Measurements from ENCODE around the gene STN1.
"Not testable (repeated sequence)": the region's sequence is repeated elsewhere in the genome, so short reads cannot be mapped to it uniquely, and the experiment has no call there.

The STN1 gene

GRCh38 chr10:103856797-103857170, 61.2 kb downstream of the STN1 start:
- DNase-seq, result no peak

- DNase-seq, result no peak
Measured at GRCh38 chr10:103855852-103856796, 61.9 kb downstream of the STN1 start.

GRCh38 chr10:103855424-103855823, 62.6 kb downstream of the STN1 start, which contains the start of gene SH3PXD2A:
Gene SH3PXD2A (minus strand): TSS chr10:103855576. CDS start chr10:103855266, 310 bp downstream.
- DNase-seq, result peak; percentile 84

GRCh38 chr10:103854686-103855391, 63.1 kb downstream of the STN1 start:
- DNase-seq, result peak; percentile 65

- DNase-seq, result no peak
Measured at GRCh38 chr10:103854265-103854685, 63.7 kb downstream of the STN1 start.

GRCh38 chr10:103853428-103854264, 64.3 kb downstream of the STN1 start:
- no peak for DNase-seq

GRCh38 chr10:103852856-103853255, 65.1 kb downstream of the STN1 start:
- DNase-seq, result no peak

GRCh38 chr10:103852189-103852711, 65.7 kb downstream of the STN1 start:
- DNase-seq, result peak; percentile 75

- no peak for DNase-seq
Measured at GRCh38 chr10:103851261-103851660, 66.7 kb downstream of the STN1 start.

- DNase-seq, result no peak
Measured at GRCh38 chr10:103850572-103850895, 67.5 kb downstream of the STN1 start.

- no peak for DNase-seq
Measured at GRCh38 chr10:103849880-103850571, 68.0 kb downstream of the STN1 start.

- DNase-seq, result no peak
Measured at GRCh38 chr10:103849212-103849877, 68.6 kb downstream of the STN1 start.

- DNase-seq, result no peak
Measured at GRCh38 chr10:103847909-103848468, 70.0 kb downstream of the STN1 start.

- no peak for DNase-seq
Measured at GRCh38 chr10:103847346-103847745, 70.6 kb downstream of the STN1 start.

GRCh38 chr10:103845972-103846371, 72.0 kb downstream of the STN1 start:
- DNase-seq, result no peak

- not testable (repeated sequence) for DNase-seq
Measured at GRCh38 chr10:103845346-103845745, 72.6 kb downstream of the STN1 start.

GRCh38 chr10:103843854-103844570, 74.0 kb downstream of the STN1 start:
- DNase-seq, result no peak

- no peak for DNase-seq
Measured at GRCh38 chr10:103843045-103843444, 74.9 kb downstream of the STN1 start.

- no peak for DNase-seq
Measured at GRCh38 chr10:103842605-103843004, 75.4 kb downstream of the STN1 start.

GRCh38 chr10:103841519-103841918, 76.5 kb downstream of the STN1 start:
- DNase-seq, result no peak

- no peak for DNase-seq
Measured at GRCh38 chr10:103840740-103841070, 77.3 kb downstream of the STN1 start.

Measured in left hindlimb (tissue), 1 donor.